ENCODE measurements around the gene CEL. TPM values are rescaled to one million over a fixed set of nuclear protein-coding genes. Genes with fewer than 3 reads are reported as not detected.

CEL gene
- total RNA-seq, 2 donors from 2014 or later = 1.7 to 3.3 TPM

DNA sequence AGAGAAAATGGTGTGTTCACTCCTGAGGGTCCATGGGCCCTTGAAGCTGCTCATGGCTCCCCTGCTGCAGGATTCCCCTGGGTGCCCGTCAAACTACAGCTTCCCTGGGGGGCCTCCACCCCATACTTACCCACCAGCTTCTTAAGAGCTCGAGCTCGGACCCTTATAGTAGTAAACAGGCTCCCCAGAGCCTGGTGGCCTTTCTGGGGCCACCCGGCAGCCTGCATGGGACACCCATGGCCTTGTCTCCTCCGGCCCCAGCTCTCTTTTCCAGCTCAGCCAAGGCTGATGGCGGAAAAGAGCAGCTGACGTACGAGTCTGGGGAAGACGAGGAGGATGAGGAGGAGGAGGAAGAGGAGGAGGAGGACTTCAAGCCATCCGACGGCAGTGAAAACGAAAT, 4.2 kb upstream of the CEL start:
- no peaks in the 10 kb centered on the region for H3K27me3 ChIP-seq (ENCODE audit: control insufficient read depth, insufficient read depth, low read length, poor library complexity, severe bottlenecking)
- DNase-seq = no peak
- no peak overlapping the region for H3K4me3 ChIP-seq (ENCODE audit: low read length)
- Mint-ChIP-seq H3K9me3 (no peaks in the 10 kb centered on the region), H3K27me3 (ENCODE audit: insufficient read depth) (peaks cover 14% of the 10 kb centered on the region), H3K4me1 (peaks cover 20% of the 10 kb centered on the region), H3K27ac (no peak overlapping the region), H3K4me3 (no peak overlapping the region), H3K36me3 (ENCODE audit: low read depth) (peaks cover 49% of the 10 kb centered on the region)
- H3K27ac ChIP-seq (ENCODE audit: low read depth, low read length) = no peak overlapping the region
- H3K9ac ChIP-seq (ENCODE audit: extremely low read depth, low read length, poor library complexity, severe bottlenecking) = no peak overlapping the region
- H3K36me3 ChIP-seq (ENCODE audit: control insufficient read depth, insufficient read depth, low read length) = peaks cover 41% of the 10 kb centered on the region
- H3K4me1 ChIP-seq (ENCODE audit: control insufficient read depth, insufficient read depth, low read length) = peaks cover 7% of the 10 kb centered on the region
- TF ChIP-seq, protein P1, sequence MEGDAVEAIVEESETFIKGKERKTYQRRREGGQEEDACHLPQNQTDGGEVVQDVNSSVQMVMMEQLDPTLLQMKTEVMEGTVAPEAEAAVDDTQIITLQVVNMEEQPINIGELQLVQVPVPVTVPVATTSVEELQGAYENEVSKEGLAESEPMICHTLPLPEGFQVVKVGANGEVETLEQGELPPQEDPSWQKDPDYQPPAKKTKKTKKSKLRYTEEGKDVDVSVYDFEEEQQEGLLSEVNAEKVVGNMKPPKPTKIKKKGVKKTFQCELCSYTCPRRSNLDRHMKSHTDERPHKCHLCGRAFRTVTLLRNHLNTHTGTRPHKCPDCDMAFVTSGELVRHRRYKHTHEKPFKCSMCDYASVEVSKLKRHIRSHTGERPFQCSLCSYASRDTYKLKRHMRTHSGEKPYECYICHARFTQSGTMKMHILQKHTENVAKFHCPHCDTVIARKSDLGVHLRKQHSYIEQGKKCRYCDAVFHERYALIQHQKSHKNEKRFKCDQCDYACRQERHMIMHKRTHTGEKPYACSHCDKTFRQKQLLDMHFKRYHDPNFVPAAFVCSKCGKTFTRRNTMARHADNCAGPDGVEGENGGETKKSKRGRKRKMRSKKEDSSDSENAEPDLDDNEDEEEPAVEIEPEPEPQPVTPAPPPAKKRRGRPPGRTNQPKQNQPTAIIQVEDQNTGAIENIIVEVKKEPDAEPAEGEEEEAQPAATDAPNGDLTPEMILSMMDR (conservative IDR thresholded peaks at IDR 0.05) = no peak
- 92 to 93% methylated on average over 5 to 12 of the region's 12 CpGs for WGBS, 2 experiments (ENCODE audit: insufficient coverage in 1 of 2, insufficient read length in 1 of 2)
- no peaks in the 10 kb centered on the region for H3K9me3 ChIP-seq (ENCODE audit: control insufficient read depth, low read length)

DNA sequence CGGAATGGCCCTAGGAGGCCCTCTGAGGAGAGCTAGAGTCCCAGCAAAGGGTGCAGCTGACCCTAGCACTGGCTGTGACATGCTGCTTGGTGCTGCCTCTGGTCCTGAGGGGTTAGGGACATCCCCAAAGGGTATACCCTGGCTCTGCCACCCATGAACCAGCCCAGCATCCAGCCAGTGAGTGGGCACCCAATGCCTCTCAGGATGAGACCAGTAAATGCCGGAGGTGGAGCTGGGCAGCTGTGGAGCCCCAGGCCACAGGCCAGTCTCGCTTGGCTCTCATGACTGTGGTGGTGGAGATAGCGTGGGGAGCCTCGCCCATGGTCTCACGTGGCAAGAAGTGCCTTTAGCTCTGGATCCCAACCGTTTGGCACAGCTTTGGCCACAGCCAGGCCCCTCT, 3.7 kb upstream of the CEL start:
- H3K9me3 Mint-ChIP-seq = no peaks in the 10 kb centered on the region
- TF ChIP-seq, protein P1 (conservative IDR thresholded peaks at IDR 0.05) = no peak
- H3K4me3 ChIP-seq (ENCODE audit: low read length) = no peak overlapping the region
- peaks cover 7% of the 10 kb centered on the region for H3K4me1 ChIP-seq (ENCODE audit: control insufficient read depth, insufficient read depth, low read length)
- peaks cover 39% of the 10 kb centered on the region for H3K36me3 ChIP-seq (ENCODE audit: control insufficient read depth, insufficient read depth, low read length)
- H3K4me3 Mint-ChIP-seq = no peak overlapping the region
- DNase-seq = no peak
- no peak overlapping the region for H3K27ac ChIP-seq (ENCODE audit: low read depth, low read length)
- H3K27me3 ChIP-seq (ENCODE audit: control insufficient read depth, insufficient read depth, low read length, poor library complexity, severe bottlenecking) = no peaks in the 10 kb centered on the region
- H3K9me3 ChIP-seq (ENCODE audit: control insufficient read depth, low read length) = no peaks in the 10 kb centered on the region
- peaks cover 47% of the 10 kb centered on the region for H3K36me3 Mint-ChIP-seq (ENCODE audit: low read depth)
- H3K27me3 Mint-ChIP-seq (ENCODE audit: insufficient read depth) = peaks cover 14% of the 10 kb centered on the region
- H3K9ac ChIP-seq (ENCODE audit: extremely low read depth, low read length, poor library complexity, severe bottlenecking) = no peak overlapping the region
- 94 to 97% methylated on average over 7 of the region's 7 CpGs for WGBS, 2 experiments (ENCODE audit: insufficient coverage in 1 of 2, insufficient read length in 1 of 2)
- no peak overlapping the region for H3K27ac Mint-ChIP-seq
- H3K4me1 Mint-ChIP-seq = peaks cover 21% of the 10 kb centered on the region

DNA sequence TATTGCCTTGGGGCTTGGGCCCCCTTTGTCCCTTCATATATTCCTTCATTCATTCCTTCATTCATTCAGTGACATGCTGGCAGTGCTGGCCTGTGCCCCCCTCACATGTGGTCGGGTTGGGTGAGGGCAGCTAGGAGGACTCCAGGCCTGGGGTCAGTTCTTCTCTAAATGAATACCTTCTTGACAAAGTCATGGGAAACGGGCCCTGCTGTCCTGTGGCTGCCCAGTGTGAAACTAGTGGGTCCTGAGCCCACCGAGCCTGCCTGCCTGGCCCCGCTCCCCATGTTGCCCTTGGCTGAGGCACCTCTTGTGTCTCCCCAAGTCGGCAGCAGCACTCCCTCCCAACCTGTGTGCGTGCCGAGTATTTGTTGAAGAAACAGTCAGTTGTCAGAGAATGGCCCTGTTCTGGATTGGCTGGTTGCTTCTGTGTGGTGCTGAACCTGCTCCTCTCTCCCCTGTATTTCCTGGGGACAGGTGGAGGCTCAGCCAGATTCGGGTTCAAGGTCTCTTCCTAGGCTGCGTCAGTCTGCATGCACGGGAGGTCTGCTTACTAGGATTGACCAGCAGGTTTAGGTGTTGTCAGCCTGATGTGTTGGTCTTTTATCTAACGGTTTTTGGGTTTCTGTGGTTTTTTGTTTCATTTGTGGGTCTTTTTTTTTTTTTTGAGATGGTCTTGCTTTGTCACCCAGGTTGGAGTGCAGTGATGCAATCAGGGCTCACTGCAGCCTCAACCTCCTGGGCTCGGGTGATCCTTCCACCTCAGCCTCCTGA, 3.0 kb upstream of the CEL start:
- Mint-ChIP-seq H3K27me3 (ENCODE audit: insufficient read depth) (peaks cover 14% of the 10 kb centered on the region), H3K27ac (no peak overlapping the region), H3K9me3 (no peaks in the 10 kb centered on the region), H3K4me3 (no peak overlapping the region), H3K4me1 (peaks cover 21% of the 10 kb centered on the region), H3K36me3 (ENCODE audit: low read depth) (peaks cover 41% of the 10 kb centered on the region)
- TF ChIP-seq, protein P1 (conservative IDR thresholded peaks at IDR 0.05) = no peak
- Histone ChIP-seq H3K9ac (ENCODE audit: extremely low read depth, low read length, poor library complexity, severe bottlenecking) (no peak overlapping the region), H3K4me1 (ENCODE audit: control insufficient read depth, insufficient read depth, low read length) (peaks cover 7% of the 10 kb centered on the region), H3K4me3 (ENCODE audit: low read length) (no peak overlapping the region), H3K27me3 (ENCODE audit: control insufficient read depth, insufficient read depth, low read length, poor library complexity, severe bottlenecking) (no peaks in the 10 kb centered on the region), H3K36me3 (ENCODE audit: control insufficient read depth, insufficient read depth, low read length) (peaks cover 35% of the 10 kb centered on the region), H3K9me3 (ENCODE audit: control insufficient read depth, low read length) (no peaks in the 10 kb centered on the region), H3K27ac (ENCODE audit: low read depth, low read length) (no peak overlapping the region)
- no peak for DNase-seq
- WGBS, 2 experiments (ENCODE audit: insufficient coverage in 1 of 2, insufficient read length in 1 of 2) = 89 to 94% methylated on average over 10 to 12 of the region's 12 CpGs
